SU-DHL-6 (cell line): ENCODE results near the gene CACNA1B.

Source experiments
- EZH2phosphoT487 ChIP-seq: fragments of 200-600 bp; sonication (generic), shearing (Covaris generic); conservative IDR thresholded peaks from 2 replicates; pipeline ENCODE4 v1.6.1; 2018; ENCODE audit warnings: mild to moderate bottlenecking, antibody characterized with exemption, low read length, moderate library complexity, mixed read lengths
- TF ChIP-seq, protein P1 (sequence below): fragments of 200-600 bp; sonication (generic); IDR thresholded peaks from one replicate; pipeline ENCODE4 v1.5.1; 2017; ENCODE audit warnings: antibody characterized with exemption, mild to moderate bottlenecking, low read length, moderate library complexity; ENCODE audit not compliant: insufficient read depth, poor library complexity, severe bottlenecking

GRCh38 chr9:137969685-137970084 is 92.1 kb downstream of the CACNA1B start:
- TF ChIP-seq, protein P1, sequence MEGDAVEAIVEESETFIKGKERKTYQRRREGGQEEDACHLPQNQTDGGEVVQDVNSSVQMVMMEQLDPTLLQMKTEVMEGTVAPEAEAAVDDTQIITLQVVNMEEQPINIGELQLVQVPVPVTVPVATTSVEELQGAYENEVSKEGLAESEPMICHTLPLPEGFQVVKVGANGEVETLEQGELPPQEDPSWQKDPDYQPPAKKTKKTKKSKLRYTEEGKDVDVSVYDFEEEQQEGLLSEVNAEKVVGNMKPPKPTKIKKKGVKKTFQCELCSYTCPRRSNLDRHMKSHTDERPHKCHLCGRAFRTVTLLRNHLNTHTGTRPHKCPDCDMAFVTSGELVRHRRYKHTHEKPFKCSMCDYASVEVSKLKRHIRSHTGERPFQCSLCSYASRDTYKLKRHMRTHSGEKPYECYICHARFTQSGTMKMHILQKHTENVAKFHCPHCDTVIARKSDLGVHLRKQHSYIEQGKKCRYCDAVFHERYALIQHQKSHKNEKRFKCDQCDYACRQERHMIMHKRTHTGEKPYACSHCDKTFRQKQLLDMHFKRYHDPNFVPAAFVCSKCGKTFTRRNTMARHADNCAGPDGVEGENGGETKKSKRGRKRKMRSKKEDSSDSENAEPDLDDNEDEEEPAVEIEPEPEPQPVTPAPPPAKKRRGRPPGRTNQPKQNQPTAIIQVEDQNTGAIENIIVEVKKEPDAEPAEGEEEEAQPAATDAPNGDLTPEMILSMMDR = no peak
- TF ChIP-seq EZH2phosphoT487 = no peak
